ENCODE measurements around the gene BHLHE23. TPM values are rescaled to one million over a fixed set of nuclear protein-coding genes. Genes with fewer than 3 reads are reported as not detected.
A peak's percentile ranks its signal among the peaks of the same experiment; 100 is the strongest.

The BHLHE23 gene
- total RNA-seq, 5 donors from 2014 or later (not counting 1 experiment from before 2014, with no cell fraction given) = not detected

DNA sequence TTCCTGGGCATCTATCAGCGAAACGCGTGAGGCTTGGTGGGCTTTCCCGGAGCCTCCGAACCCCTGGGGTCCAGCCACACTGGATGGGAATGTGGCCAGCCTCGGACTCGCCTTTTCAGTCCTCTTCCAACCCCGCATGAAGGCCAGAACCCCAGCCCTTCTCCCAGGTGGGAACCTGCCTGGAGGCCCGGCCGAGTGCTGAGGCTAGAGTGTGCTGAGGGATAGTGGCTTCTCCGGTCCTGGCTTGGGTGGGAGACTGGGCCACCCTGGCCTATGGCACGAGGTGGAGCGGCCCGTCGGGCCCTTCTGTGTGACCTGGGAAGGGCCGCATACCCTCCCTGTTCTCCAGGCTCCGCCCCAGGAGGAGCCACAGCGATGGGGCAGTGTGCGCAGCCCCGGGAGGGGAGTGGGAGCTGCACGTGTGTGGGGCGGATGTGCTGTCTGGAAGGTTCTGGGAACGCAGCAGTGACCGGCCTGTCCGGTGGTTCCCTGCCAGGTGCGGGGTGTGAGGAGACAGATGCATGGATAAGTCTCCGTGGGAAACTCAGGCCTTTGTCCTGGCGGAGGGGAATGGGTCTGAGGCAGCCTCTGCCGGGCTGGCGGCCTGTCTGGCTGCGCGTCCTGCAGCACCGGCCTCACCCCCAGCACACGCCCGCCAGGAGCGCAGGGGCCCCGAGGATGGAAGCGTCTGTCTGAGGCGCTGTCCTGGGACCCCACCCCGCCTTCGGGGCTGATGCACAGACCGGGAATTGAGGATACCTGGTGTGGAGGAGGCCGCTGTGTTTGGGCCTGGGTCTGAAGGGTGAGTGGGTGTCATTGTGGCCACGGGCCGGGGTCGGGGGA, 1.1 kb upstream of the BHLHE23 start:
- H3K4me1 ChIP-seq (ENCODE audit: control insufficient read depth in 1 of 2, extremely low read depth in 1 of 2, insufficient read depth in 2 of 2, low read length in 2 of 2) = peaks cover 8 to 61% of the 10 kb centered on the region in 2 experiments
- peak overlapping the region in 1 of 3 donors; percentile 81 for H3K4me3 Mint-ChIP-seq

DNA sequence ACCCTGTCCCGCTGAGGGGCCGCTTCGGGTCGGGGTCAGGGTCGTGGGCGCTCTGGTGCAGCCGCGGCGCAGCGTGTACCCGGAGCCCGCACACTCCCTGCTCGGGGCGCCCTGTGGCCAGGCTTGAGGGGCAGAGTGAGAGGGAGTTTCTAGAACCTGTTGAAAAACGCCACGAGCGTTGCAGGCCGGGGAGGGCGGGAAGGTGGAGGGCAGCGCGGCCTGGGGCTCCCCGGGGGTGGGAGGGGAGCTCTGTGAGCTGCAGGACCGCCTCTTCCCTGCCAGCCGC, 539 bp upstream of the BHLHE23 start:
- POLR2A ChIA-PET = no interaction called here

More for the DNA sequence above, 1.1 kb upstream of the BHLHE23 start:
- Histone ChIP-seq H3K36me3 (ENCODE audit: control insufficient read depth in 2 of 2, extremely low read depth in 1 of 2, insufficient read depth in 1 of 2, low read length in 1 of 2) (no peaks in the 10 kb centered on the region), H3K27me3 (replicated peaks in 1 of 2; ENCODE audit: control insufficient read depth in 2 of 2, extremely low read depth in 1 of 2, insufficient read depth in 2 of 2, low read length in 1 of 2) (peaks cover 0 to 69% of the 10 kb centered on the region in 2 experiments), H3K9me3 (no peaks in the 10 kb centered on the region), H3K4me3 (ENCODE audit: control insufficient read depth in 1 of 2, extremely low read depth in 1 of 2, low read length in 1 of 2) (peak overlapping the region in 1 of 2 donors; percentile 11), H3K27ac (ENCODE audit: low read length) (no peak overlapping the region)
- ChIA-PET POLR2A (no interaction called here), CTCF (interaction anchor here (1.2 to 1.8 kb wide), 6 partner anchors 30 to 101 kb away, joined by 3 to 9 read pairs (median 4); no protein-coding TSS in a partner anchor)
- Mint-ChIP-seq H3K36me3 (no peaks in the 10 kb centered on the region), H3K9me3 (peaks cover 0 to 3% (median under 1%) of the 10 kb centered on the region in 3 donors), H3K27me3 (peaks cover 27 to 50% of the 10 kb centered on the region in 2 donors), H3K4me1 (peaks cover 21 to 38% (median 29%) of the 10 kb centered on the region in 3 donors), H3K27ac (no peak overlapping the region)
- peak in 1 of 35 experiments; percentile 18 for DNase-seq
- WGBS (ENCODE audit: insufficient coverage) = 26% methylated on average over 44 of the region's 46 CpGs
- no peak for ATAC-seq (replicated peaks in 1 of 4)

DNA sequence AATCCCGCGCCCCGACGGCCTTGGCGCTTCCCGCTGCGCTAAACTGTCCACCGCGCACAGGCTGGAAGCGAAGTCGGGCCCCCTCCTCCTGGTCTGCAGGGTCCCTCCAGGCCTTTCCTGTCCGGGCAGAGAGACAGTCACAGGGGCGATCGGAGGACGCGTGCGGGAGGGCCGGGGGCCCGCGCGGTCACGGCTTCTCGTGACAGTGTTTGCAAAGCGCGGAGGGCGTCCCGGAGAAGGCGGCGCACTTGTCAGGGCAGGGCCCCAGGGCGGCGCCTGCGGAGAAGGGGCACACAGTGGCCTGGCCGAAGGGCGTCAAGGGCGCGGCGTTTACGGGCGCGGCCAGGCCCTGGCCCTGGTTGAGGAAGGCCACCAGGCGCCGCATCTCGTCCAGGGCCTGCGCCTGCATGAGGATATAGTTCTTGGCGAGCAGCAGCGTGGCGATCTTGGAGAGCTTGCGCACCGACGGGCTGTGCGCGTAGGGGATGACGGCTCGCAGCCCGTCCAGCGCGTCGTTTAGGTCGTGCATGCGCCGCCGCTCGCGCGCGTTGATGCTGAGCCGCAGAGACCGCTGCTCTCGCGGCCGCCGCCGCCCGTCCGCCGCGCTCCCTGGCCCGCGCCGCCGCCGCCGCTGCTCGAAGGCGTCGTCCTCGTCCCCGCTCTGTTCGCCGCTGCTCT, 763 bp downstream of the BHLHE23 start:
- Histone ChIP-seq H3K36me3 (ENCODE audit: control insufficient read depth in 2 of 2, extremely low read depth in 1 of 2, insufficient read depth in 1 of 2, low read length in 1 of 2) (no peaks in the 10 kb centered on the region), H3K27ac (ENCODE audit: low read length) (no peak overlapping the region), H3K4me3 (ENCODE audit: control insufficient read depth in 1 of 2, extremely low read depth in 1 of 2, low read length in 1 of 2) (no peak overlapping the region), H3K4me1 (ENCODE audit: control insufficient read depth in 1 of 2, extremely low read depth in 1 of 2, insufficient read depth in 2 of 2, low read length in 2 of 2) (peaks cover 8 to 61% of the 10 kb centered on the region in 2 experiments), H3K9me3 (no peaks in the 10 kb centered on the region), H3K27me3 (replicated peaks in 1 of 2; ENCODE audit: control insufficient read depth in 2 of 2, extremely low read depth in 1 of 2, insufficient read depth in 2 of 2, low read length in 1 of 2) (peaks cover 0 to 84% of the 10 kb centered on the region in 2 experiments)
- no peak overlapping the region for H3K27ac Mint-ChIP-seq
- peak in 3 of 35 experiments; percentile 19 to 41 (median 31) for DNase-seq
- no peaks in the 10 kb centered on the region for H3K36me3 Mint-ChIP-seq
- ATAC-seq (replicated peaks in 1 of 4) = no peak
- peak overlapping the region; percentile 9 to 61 (median 34) for H3K4me3 Mint-ChIP-seq
- H3K4me1 Mint-ChIP-seq = peaks cover 21 to 37% (median 29%) of the 10 kb centered on the region in 3 donors
- CTCF ChIA-PET = no interaction called here
- peaks cover 35 to 66% of the 10 kb centered on the region in 2 donors for H3K27me3 Mint-ChIP-seq
- 8% methylated on average over 90 of the region's 90 CpGs for WGBS (ENCODE audit: insufficient coverage)
- H3K9me3 Mint-ChIP-seq = no peaks in the 10 kb centered on the region
- POLR2A ChIA-PET = no interaction called here

More for the DNA sequence above, 539 bp upstream of the BHLHE23 start:
- Histone ChIP-seq H3K27me3 (replicated peaks in 1 of 2; ENCODE audit: control insufficient read depth in 2 of 2, extremely low read depth in 1 of 2, insufficient read depth in 2 of 2, low read length in 1 of 2) (peaks cover 0 to 75% of the 10 kb centered on the region in 2 experiments), H3K36me3 (ENCODE audit: control insufficient read depth in 2 of 2, extremely low read depth in 1 of 2, insufficient read depth in 1 of 2, low read length in 1 of 2) (no peaks in the 10 kb centered on the region), H3K4me1 (ENCODE audit: control insufficient read depth in 1 of 2, extremely low read depth in 1 of 2, insufficient read depth in 2 of 2, low read length in 2 of 2) (peaks cover 8 to 61% of the 10 kb centered on the region in 2 experiments), H3K4me3 (ENCODE audit: control insufficient read depth in 1 of 2, extremely low read depth in 1 of 2, low read length in 1 of 2) (no peak overlapping the region), H3K9me3 (no peaks in the 10 kb centered on the region), H3K27ac (ENCODE audit: low read length) (no peak overlapping the region)
- no peaks in the 10 kb centered on the region for H3K36me3 Mint-ChIP-seq
- H3K4me1 Mint-ChIP-seq = peaks cover 21 to 38% (median 29%) of the 10 kb centered on the region in 3 donors
- ATAC-seq (replicated peaks in 1 of 4) (no peak), DNase-seq (peak in 1 of 35 experiments; percentile 21)
- H3K9me3 Mint-ChIP-seq = no peaks in the 10 kb centered on the region
- H3K4me3 Mint-ChIP-seq = peak overlapping the region in 1 of 3 donors; percentile 81
- CTCF ChIA-PET = interaction anchor here in 1 of 2 donors (1.2 kb wide), 1 partner anchor 30 kb away, joined by 3 read pairs; no protein-coding TSS in a partner anchor
- 1% methylated on average over 24 of the region's 24 CpGs for WGBS (ENCODE audit: insufficient coverage)
- no peak overlapping the region for H3K27ac Mint-ChIP-seq
- H3K27me3 Mint-ChIP-seq = peaks cover 31 to 53% of the 10 kb centered on the region in 2 donors

DNA sequence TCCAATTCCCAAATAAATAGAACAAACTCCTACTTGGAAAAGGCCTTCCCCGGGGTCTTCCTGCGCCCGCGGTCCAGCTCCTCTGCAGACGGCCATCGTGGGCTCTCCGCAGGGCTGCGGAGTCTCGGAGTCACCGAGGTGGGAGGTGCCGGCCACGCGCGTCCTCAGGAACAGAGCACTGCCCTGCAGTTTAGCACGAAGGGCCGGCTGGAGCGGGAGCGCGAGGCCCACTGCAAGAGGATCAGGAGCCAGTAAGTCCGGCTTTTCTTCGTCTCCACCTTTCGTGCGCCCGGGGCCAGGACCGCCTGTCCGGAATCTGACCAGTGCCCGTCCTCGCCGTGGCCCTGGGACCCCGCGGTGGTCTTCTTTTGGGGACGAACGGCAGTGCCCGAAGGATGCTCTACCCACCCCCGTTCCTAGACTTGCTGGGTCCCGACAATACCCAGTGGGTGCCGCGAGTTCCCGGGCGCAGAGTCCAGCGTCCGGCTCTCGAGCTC, 1.4 kb downstream of the BHLHE23 start:
- ATAC-seq (replicated peaks in 1 of 4) (no peak), DNase-seq (no peak)
- WGBS (ENCODE audit: insufficient coverage) = 12% methylated on average over 43 of the region's 43 CpGs
- no peak overlapping the region for H3K27ac ChIP-seq (ENCODE audit: low read length)
- ChIA-PET POLR2A (no interaction called here), CTCF (interaction anchor here in 1 of 2 donors (0.7 kb wide), 1 partner anchor 10 kb away, joined by 3 read pairs; no protein-coding TSS in a partner anchor)
- H3K4me3 Mint-ChIP-seq = peak overlapping the region in 2 of 3 donors; percentile 9 to 61
- no peaks in the 10 kb centered on the region for H3K36me3 ChIP-seq (ENCODE audit: control insufficient read depth in 2 of 2, extremely low read depth in 1 of 2, insufficient read depth in 1 of 2, low read length in 1 of 2)
- H3K9me3 Mint-ChIP-seq = no peaks in the 10 kb centered on the region
- H3K36me3 Mint-ChIP-seq = no peaks in the 10 kb centered on the region
- no peak overlapping the region for H3K27ac Mint-ChIP-seq
- peaks cover 18 to 34% (median 28%) of the 10 kb centered on the region in 3 donors for H3K4me1 Mint-ChIP-seq
- H3K27me3 ChIP-seq (replicated peaks in 1 of 2; ENCODE audit: control insufficient read depth in 2 of 2, extremely low read depth in 1 of 2, insufficient read depth in 2 of 2, low read length in 1 of 2) = peaks cover 0 to 82% of the 10 kb centered on the region in 2 experiments
- no peak overlapping the region for H3K4me3 ChIP-seq (ENCODE audit: control insufficient read depth in 1 of 2, extremely low read depth in 1 of 2, low read length in 1 of 2)
- H3K4me1 ChIP-seq (ENCODE audit: control insufficient read depth in 1 of 2, extremely low read depth in 1 of 2, insufficient read depth in 2 of 2, low read length in 2 of 2) = peaks cover 8 to 55% of the 10 kb centered on the region in 2 experiments
- peaks cover 40 to 72% of the 10 kb centered on the region in 2 donors for H3K27me3 Mint-ChIP-seq
- H3K9me3 ChIP-seq = no peaks in the 10 kb centered on the region

DNA sequence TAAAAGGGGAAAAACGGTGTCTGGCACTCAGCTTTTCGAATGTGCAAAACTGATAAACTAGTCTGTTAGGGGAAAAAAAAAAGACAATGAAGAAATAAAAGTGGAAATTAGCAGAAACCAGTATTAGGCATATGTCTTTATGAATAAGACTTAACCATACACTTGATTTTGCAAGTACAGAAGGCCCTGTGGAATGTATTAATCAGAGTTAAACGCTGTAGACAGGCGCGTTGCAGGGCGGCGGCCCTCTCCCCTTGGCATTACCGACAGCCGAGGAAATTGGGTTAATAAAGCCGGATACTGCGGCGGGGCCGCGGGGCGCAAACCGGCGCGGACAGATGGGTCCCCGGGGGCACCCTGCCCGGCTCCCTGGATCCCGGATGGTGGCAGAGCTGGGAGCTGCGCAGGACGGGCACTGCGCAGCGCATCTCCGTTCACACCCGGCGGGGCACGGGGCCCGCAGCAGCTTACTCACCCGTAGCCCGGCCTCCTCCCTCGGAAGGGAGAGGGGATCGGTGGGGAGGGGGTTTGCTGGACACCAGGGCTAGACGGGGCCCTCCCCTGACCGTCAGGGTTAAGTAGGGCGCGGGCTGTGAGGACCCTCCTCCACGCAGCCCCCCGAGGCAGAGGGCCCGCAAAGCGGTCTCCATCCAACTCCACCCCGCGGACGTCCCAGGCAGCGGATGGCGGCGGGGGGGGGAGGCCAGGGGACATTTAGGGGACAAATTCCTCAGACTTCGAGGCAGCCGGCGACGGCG, 2.0 kb downstream of the BHLHE23 start:
- H3K27ac Mint-ChIP-seq = peak overlapping the region in 1 of 2 donors; percentile 52
- DNase-seq = no peak
- H3K36me3 Mint-ChIP-seq = no peaks in the 10 kb centered on the region
- H3K36me3 ChIP-seq (ENCODE audit: control insufficient read depth in 2 of 2, extremely low read depth in 1 of 2, insufficient read depth in 1 of 2, low read length in 1 of 2) = no peaks in the 10 kb centered on the region
- peaks cover 14 to 29% (median 22%) of the 10 kb centered on the region in 3 donors for H3K4me1 Mint-ChIP-seq
- H3K9me3 Mint-ChIP-seq = no peaks in the 10 kb centered on the region
- H3K9me3 ChIP-seq = no peaks in the 10 kb centered on the region
- H3K27ac ChIP-seq (ENCODE audit: low read length) = no peak overlapping the region
- CTCF ChIA-PET = interaction anchor here in 1 of 2 donors (0.7 kb wide), 1 partner anchor 9 kb away, joined by 3 read pairs; no protein-coding TSS in a partner anchor
- no peak for ATAC-seq (replicated peaks in 1 of 4)
- 5% methylated on average over 36 of the region's 53 CpGs for WGBS (ENCODE audit: insufficient coverage)
- POLR2A ChIA-PET = interaction anchor here in 1 of 2 donors (0.6 kb wide), 1 partner anchor 103 kb away, joined by 7 read pairs; no protein-coding TSS in a partner anchor
- peaks cover 0 to 83% of the 10 kb centered on the region in 2 experiments for H3K27me3 ChIP-seq (replicated peaks in 1 of 2; ENCODE audit: control insufficient read depth in 2 of 2, extremely low read depth in 1 of 2, insufficient read depth in 2 of 2, low read length in 1 of 2)
- H3K4me1 ChIP-seq (ENCODE audit: control insufficient read depth in 1 of 2, extremely low read depth in 1 of 2, insufficient read depth in 2 of 2, low read length in 2 of 2) = peaks cover 5 to 51% of the 10 kb centered on the region in 2 experiments
- peak overlapping the region in 1 of 3 donors; percentile 61 for H3K4me3 Mint-ChIP-seq
- H3K27me3 Mint-ChIP-seq = peaks cover 41 to 72% of the 10 kb centered on the region in 2 donors
- no peak overlapping the region for H3K4me3 ChIP-seq (ENCODE audit: control insufficient read depth in 1 of 2, extremely low read depth in 1 of 2, low read length in 1 of 2)
